ENCODE measurements around the gene CAT.
A peak's percentile ranks its signal among the peaks of the same experiment; 100 is the strongest.
"Not testable (repeated sequence)": the region's sequence is repeated elsewhere in the genome, so short reads cannot be mapped to it uniquely, and the experiment has no call there.

CAT gene

DNA sequence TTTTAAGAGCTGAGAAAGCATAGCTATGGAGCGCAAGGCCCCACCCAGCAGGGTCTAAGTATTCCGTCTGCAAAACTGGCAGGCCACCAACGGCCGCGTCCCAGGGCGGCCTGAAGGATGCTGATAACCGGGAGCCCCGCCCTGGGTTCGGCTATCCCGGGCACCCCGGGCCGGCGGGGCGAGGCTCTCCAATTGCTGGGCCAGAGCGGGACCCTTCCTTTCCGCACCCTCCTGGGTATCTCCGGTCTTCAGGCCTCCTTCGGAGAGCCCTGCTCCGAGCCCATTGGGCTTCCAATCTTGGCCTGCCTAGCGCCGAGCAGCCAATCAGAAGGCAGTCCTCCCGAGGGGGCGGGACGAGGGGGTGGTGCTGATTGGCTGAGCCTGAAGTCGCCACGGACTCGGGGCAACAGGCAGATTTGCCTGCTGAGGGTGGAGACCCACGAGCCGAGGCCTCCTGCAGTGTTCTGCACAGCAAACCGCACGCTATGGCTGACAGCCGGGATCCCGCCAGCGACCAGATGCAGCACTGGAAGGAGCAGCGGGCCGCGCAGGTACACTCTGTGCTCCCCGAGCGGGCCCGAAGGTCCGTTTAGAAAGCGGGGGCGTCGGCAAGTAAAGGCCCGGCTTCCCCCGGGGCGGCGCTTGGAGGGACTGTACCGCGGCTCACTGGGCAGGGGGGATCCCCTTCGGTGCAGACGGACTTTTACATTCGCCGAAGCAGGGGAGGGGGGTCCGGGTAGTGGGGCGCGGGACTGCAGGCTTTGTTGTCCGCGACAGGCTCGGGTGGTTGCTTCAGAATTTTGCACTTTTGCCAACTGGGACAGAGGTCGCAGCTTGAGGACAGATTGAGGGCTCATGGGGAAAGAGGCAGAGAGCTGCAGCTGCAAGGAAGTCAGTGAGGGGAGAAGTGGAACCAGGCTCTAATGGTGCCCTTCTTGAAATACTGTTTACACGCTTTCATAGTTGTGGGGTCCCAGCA is at the start of gene CAT:
CAT (plus strand) TSS at position 406 of the 979 bp plus-strand sequence; CDS start at position 486, 80 bp downstream.
- peak; percentile 97 for DNase-seq

DNA sequence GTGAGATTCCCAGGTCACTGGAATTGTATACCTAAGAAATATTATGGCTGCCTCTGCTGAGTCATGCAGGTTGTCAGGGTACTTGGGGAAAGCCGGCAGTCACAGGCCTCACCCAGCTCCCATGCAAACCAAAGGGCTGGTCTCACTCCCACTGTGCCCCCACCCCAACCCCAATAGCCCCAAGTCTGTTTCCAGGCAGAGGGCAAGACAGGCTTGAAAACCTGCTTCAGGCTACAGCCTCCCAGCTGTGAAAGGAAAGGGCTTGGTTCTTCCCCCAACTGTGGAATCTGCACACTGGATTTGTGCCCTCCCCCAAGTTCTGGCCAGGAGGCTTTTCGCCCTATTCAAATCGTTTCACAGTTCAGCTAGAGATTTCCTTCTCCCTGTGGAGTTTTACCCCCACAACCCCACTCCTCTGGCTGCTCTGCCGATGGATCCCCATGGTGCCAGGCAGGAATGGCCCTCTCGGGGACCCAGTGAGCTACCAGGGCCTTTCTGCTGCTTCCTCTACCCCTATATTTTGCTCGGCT is 43.9 kb upstream of the CAT start:
- DNase-seq: no peak

DNA sequence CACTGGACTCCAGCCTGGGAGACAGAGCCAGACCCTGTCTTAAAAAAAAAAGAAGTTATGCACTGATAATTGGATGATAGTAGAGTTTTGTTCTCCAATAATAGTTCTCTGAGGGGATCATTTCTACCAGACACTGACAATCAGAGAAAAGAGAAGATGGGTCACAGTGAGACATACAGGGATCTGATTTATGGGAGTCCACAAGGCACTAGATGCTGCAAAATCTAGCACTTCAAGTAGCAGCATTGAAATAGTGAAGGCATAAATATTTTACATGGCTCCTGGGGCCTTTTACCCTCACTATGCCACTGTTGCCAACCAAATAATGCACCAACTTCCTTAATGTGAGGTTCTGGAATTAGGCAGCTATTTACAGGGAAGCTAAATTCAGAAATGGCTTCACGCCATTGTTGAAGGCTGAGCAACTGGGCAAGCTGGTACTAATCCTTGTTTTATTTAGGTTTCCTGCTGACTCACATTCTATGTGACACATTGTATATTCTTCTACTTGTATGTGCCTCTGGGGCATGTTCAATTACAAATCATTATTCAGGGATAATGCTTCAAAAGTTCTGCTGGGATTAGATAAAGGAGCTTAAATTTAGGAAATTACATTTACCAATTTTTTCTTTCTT is 42.7 kb upstream of the CAT start:
- no peak for DNase-seq

DNA sequence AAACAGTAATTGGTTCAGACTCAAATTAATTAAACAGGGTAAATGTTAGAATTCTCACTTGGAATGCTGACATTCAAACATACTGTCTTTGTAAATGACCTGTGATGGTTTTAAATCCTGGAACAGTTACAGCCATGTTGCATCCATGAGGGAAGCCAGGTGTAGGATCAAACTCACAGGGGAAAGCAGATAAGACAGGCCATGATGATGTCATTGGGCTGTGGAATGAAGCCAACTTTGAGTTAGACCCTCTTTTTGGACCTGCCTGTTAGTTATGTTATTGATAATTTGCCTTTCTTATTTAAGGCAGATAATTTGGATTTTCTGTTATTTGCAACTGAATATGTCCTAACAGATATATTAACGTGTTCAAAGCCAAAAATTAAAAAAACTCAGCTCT is 41.6 kb upstream of the CAT start:
- DNase-seq: no peak

DNA sequence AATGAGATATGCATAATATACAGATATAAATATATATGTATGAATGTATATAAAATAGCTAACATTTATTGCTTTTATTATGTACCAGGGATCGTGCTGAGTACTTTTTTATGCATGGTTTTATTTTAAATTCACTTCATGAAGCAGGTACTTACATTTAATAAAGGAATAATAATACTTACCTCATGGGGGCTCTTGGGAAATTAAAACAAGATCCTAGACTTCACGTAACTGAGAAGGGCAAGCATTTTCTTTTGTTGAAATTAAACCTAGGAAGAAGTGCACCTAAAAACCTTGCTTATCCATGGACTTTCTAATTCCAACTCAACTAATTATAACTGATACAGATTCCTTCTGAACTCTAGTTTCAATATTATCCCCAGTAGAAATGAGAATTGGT is 40.9 kb upstream of the CAT start:
- no peak for DNase-seq

DNA sequence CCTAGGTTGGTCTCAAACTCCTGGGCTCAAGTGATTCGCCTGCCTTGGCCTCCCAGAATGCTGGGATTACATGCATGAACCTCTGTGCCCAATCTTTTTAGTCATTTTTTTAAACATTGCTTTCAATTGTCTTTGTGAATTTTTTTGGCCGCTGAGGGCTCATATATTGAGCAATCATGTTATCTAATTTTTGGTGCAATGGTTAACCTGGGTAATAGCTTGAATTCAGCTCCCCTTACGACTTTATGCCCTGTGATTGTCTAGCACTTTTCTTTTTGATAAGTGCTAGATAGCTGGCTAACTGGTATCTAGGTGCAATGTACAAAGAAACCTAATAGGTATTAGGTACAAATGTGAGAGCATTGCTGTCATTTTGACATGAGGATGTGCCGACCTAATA is 35.3 kb upstream of the CAT start:
- no peak for DNase-seq

DNA sequence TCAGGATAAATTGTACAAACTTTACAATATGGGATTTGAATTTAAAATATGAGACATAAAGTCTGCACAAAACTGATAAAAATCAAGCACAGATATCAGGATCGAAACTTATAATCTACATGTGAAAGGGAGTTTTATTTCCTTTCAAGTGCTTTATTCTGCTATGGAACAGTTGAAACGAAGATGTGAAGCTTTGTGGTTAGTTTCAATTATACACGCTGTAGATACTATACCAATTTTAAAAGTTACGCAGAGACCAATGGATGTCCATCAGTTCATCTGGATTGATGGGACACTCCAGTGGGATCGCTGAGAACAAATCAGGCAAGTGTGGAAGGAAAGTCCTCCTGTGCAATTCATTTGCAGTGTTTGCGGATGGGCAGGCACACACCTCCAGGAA is 34.5 kb upstream of the CAT start:
- DNase-seq: no peak

DNA sequence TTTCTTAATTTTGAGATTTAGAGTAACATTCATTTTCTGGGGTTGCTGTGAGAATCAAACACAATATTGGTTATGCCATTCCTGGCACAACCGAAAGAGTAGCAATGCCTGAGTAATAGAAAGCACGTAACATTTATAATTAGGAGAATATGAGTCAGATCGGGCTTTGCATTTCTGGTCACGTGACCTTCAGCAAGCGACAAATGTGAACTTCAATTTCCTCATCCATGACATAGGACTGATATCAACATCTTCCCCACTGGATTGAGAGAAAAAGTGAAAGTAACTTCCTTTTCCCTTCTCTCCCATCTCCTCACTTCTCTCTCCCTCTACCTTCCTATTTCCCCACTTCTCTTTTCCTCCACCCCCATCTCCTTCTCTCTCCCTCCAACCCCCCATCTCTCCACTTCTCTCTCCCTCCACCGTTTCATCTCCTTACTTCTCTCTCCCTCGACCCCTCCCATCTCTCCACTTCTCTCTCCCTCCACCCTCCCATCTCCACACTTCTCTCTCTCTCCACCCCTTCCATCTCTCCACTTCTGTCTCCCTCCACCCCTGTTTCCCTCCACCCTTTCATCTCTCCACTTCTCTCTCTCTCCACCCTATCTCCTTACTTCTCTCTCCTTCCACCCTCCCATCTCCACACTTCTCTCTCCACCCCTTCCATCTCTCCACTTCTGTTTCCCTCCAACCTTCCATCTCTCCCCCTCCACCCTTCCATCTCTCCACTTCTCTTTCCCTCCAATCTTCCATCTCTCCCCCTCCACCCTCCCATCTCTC is 33.5 kb upstream of the CAT start:
- peak; percentile 11 for DNase-seq

DNA sequence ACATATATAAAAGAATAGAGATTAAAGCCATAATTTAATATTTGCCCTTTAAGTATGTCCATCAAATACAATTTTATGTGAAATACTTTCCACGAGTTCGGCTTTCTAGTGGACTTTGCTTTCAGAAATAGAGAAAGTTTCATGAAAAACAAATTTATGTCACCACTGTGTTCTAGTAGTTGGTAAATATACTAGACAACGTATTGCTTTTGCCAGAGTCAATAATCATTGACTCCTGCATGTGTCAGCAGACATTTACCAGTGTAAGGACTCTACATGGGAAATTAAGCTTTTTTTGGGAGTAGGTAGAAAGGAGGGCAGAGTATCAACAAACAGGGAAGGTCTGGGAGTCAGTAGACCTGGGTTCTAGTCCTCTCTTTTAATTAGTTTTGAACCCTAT is 32.3 kb upstream of the CAT start:
- DNase-seq: no peak

DNA sequence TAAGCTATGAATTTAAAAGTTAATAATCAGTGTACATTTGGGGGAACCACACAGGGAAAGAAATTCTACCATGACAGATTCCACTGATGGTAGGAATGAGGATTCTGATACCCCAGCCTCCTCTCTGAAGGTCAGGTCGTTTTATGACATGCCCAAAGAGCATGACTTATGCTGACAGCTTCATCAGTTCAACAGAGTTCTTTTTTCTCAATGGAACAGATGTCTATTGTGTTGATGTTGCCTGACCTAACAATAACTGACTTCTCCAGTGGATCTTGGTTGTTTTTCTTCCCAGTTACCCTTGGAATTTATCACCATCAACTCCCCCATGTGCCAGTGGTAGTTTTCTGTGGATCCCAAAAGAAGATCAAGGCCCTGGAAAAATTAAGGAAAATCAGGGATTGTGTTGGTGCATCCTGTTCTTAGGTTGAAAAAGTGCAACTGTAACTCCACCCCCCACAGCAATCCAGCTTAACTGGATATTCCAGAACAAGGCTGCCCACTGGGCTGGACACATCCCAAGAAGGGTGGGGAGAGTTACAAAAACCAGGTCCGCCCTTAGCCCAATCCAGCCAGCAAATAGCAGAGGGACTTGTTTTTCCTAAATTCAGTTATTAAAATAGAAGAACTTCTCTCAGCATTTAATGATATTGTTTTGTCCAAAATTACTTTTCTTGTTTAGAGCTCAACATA is 31.5 kb upstream of the CAT start:
- no peak for DNase-seq

DNA sequence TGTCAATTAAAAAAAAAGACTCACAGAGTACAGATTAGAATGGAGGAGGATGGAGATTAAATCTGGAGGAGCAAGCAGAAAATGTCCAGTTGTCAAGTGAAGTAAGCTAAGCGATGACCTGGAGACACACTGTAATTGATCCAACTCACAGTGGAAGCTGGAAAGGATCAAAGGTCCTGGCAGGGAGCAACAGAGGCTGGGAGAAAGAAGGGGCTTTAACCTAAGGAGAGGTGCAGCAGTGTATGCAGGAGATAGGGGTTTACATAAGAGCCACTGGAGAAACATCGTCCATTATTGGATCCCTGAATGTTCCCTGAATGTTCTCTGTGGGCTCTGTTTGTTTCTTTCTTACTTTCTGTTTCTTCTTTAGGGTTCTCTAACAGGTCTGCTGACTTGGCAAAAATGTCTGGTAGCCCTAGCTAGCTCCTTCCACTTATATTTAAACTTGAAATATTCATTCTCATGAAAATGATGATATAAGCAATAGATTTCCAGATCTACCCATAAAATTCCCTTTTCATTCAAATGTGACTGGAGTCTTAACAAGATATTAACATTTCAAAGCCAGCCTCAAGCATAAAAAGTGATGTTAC is 30.1 kb upstream of the CAT start:
- no peak for DNase-seq

DNA sequence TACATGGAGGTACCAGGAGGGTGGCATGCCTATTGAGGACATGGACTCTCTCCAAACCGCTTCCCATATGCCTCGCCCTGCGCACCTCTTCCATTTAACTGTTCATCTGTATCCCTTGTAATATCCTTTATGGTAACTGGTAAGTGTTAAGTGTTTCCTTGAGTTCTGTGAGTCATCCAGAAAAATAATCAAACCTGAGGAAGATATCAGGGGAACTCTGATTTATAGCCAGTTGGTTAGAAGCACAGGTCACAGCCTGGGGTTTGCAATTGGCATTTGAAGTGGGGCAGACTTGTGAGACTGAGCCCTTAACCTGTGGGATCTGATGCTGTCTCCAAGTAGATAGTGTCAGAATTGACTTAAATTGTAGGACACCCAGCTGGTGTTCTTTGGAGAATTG is 27.6 kb upstream of the CAT start:
- no peak for DNase-seq

DNA sequence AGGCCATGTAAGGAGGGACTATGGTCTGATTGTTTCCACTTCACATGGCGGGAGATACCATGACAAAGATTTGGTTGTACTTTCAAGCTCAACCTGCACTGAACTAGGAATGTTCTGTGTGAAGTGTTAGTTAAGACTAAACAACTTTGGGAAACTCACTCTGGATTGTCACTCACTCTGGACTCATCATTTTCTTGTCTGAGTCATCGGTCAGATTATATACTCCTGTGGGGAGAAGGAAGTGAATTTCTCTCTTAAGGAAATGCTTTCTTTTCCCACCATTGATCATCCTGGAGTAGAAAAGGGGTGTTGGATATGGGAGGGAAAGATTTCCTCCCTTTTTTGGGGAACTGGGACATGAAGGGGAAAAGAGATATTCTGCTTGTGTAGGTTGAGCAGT is 26.9 kb upstream of the CAT start:
- DNase-seq: no peak

DNA sequence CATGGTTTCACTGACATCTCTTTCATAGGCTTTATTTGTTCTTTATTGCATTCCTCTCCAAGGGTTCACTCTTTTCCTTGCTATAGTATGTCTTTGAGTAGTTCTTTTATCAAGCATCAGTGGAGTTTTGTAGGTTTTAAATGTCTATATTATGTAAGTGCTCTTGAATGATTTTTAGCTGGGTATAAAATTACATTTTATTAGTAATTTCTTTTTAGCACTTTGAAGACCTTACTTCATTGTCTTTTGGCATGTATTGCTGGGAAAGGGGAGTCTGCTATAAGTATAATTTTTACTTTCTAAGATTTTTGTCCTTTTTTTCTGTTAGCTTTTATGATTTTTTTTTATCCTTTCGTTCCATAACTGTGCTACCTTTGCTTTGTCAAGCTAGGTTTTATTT is 25.5 kb upstream of the CAT start:
- no peak for DNase-seq

DNA sequence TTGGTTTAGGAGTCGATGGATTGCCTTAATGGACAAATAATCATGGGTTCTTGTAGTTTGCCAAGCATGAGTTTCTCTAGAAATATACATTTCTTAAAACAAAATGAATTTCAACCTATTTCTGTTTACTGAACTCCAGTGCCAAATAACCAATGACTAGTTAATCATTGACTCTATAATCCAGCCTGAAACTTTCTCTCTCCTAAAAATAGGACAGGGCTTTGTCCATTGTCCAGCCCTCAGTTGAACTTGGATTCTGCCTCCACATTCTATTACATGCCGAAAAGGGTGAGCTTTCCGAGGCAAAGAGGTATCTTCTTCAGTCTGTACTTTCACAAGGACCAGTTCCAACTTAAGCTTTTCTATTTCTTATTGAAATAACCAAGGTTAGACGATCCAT is 23.2 kb upstream of the CAT start:
- DNase-seq: no peak

DNA sequence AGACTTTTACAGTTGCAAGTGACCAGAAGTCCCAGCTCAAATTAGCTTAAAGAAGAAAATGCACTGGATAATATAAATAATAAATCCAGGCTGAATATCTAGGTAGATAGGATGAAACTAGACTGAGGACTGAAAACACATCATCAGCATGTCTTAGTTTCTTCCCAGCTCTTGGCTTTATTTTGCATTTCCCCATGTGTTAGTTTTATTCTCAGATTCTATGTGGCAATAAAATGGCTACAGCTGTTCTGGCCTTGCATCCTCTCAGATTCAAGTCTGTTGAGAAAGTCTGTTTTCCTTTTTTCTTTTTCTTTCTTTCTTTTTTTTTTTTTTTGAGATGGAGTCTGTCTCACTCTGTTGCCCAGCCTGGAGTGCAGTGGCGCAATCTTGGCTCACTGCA is 22.6 kb upstream of the CAT start:
- no peak for DNase-seq

DNA sequence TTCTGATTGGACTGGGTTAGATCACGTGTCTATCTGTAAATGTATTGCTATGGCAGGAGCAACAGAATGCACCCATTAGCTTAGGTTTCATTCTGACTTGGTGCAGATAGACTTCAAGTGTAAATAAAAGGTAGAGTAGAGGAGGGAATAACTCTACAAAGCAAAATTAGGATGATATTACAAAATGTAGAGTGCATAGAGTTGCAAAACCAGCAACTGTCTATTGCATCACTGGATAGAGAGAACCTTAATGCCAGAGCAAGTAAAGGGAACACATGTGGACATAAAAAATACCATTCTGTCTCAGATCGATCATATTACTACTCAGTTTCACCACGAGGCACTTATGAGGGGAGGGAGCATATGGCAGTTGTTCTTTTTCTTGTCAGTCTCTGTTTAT is 22.0 kb upstream of the CAT start:
- no peak for DNase-seq

DNA sequence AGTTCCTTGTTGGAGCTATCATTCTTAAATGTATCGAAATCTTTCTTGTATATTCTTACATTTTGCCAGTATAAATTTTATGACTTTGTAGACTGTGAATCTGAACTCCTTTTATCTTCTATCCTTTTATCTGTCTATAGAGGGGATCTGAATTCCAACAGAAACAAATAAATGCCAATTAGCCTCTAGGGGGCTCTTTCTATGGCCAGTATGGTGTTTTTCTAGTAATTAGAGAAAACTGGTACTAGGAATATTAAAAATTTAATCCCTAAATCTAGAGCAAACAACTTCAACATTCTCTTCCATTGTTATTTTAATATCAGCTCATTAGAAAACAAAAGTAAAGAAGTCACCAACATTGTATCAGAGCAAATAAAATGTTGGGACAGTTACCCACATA is 21.5 kb upstream of the CAT start:
- no peak for DNase-seq

DNA sequence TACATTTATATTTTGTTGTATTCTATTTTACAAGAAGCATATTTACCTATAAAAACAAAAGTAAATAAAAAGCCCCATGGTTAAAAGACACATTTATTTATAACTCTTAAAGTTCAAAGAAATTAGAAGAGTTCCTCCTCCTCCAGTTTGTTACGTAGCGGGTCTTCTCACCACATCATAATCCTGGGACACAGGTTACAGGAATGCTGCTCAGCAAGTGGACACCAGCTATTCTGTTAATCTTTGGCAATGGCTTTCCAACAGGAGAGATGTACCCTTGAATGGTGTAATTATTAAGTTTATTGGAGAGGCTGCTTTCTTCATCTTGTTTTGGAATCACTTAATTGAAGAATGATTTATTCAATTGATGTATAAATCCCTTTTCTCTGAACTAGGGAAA is 19.6 kb upstream of the CAT start:
- no peak for DNase-seq

DNA sequence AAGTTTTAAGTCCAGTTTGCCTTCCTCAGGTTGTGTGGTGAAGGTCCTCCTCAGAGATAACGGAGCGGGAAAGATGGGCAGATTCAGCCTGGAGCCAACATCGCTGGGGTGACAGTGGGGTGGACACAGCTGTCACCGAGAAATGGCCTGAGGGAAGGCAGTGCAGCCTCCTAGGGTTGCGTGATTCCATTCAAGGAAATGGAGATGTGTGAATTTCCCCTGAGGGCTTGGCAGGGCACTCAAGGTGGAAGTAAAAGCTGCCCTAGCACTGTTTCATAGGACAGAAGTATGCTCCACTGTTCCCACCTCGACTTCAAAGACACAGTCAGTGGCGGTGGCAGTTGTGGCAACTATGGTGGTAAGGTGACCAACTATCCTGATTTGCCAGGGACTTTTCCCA is 15.4 kb upstream of the CAT start:
- DNase-seq: no peak

DNA sequence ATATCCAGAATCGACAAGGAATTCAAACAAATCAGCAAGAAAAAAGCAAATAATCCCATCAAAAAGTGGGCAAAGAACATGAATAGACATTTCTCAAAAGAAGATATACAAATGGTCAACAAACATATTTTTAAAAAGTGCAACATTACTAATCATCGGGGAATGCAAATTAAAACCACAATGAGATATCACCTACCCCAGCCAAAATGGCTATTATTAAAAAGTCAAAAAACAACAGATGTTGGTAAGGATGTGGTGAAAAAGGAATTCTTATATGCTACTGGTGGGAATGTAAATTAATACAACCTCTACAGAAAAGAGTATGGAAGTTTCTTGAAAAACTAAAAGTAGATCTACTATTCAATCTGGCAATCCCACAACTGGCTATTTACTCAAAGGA is 13.9 kb upstream of the CAT start:
- DNase-seq: not testable (repeated sequence)

DNA sequence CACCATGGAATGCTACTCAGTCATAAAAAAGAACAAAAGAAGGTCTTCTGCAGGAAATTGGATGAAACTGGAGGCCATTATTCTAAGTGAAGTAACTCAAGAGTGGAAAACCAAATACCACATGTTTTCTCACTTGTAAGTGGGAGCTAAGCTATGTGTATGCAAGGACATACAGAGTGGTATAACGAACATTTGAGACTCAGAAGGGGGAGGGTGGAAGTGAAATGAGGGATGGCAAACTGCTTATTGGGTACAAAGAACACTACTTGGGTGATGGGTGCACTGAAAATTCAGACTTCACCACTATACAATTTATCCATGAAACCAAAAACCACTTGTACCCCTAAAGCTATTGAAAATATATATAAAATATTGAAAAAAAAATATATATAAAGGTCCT is 13.4 kb upstream of the CAT start:
- DNase-seq: no peak
